ENCODE data around the gene MFAP3. TPM values are rescaled to one million over a fixed set of nuclear protein-coding genes. Genes with fewer than 3 reads are reported as not detected.

MFAP3 gene
- total and polyA plus RNA-seq, 2 of the 13 experiments (the other 11 are each of a cell fraction or from before 2014, with no cell fraction given) = 12.1 to 28.3 TPM

- TF ChIP-seq TAF15 (IDR thresholded peaks at IDR 0.05; ENCODE audit: low read depth, low read length, poor library complexity, severe bottlenecking) = no peak
- TF ChIP-seq MED13 (CRISPR knock-in tag; IDR thresholded peaks at IDR 0.05) = no peak
- no peak for TF ChIP-seq ZNF121 (CRISPR knock-in tag; IDR thresholded peaks at IDR 0.05)
- peak; percentile 81; the same call in 1 of the 3 replicates for TF ChIP-seq MXI1 (IDR thresholded peaks at IDR 0.05; ENCODE audit: borderline replicate concordance, low read depth, low read length)
- no peak for TF ChIP-seq RFX1 (IDR thresholded peaks at IDR 0.05)
- peak; percentile 81; the same call in 1 of the 2 replicates for TF ChIP-seq YEATS4 (CRISPR knock-in tag; IDR thresholded peaks at IDR 0.05; ENCODE audit: borderline replicate concordance)
- peak; percentile 71; the same call in 1 of the 2 replicates for TF ChIP-seq ZNF430 (CRISPR knock-in tag; IDR thresholded peaks at IDR 0.05)
- peak; percentile 88 for TF ChIP-seq ZNF280B (CRISPR knock-in tag; IDR thresholded peaks at IDR 0.05; ENCODE audit: borderline replicate concordance)
- peak; percentile 97 for TF ChIP-seq HNF1B (CRISPR knock-in tag; IDR thresholded peaks at IDR 0.05)
- TF ChIP-seq PAF1 (CRISPR knock-in tag; IDR thresholded peaks at IDR 0.05) = no peak
- no peak for TF ChIP-seq CCDC6 (CRISPR knock-in tag; IDR thresholded peaks at IDR 0.05)
- peak; percentile 84; the same call in 1 of the 2 replicates for TF ChIP-seq ZNF761 (CRISPR knock-in tag; conservative IDR thresholded peaks at IDR 0.05)
- peak; percentile 85; the same call in 1 of the 2 replicates for TF ChIP-seq ZNF790 (CRISPR knock-in tag; IDR thresholded peaks at IDR 0.05; ENCODE audit: borderline replicate concordance)
- TF ChIP-seq ZNF580 (CRISPR knock-in tag; IDR thresholded peaks at IDR 0.05; ENCODE audit: borderline replicate concordance, low read depth) = peak; percentile 91; the same call in 1 of the 2 replicates
- 0 out of 2 replicates have a peak, but pooled peaks have one; percentile 49 for TF ChIP-seq LBX2 (CRISPR knock-in tag; IDR thresholded peaks at IDR 0.05; ENCODE audit: borderline replicate concordance)
- TF ChIP-seq MNT (IDR thresholded peaks at IDR 0.05) = no peak
- no peak; the same call in 1 of the 2 replicates for TF ChIP-seq ZNF746 (CRISPR knock-in tag; IDR thresholded peaks at IDR 0.05)
- TF ChIP-seq ZBTB7A (CRISPR knock-in tag; IDR thresholded peaks at IDR 0.05) = 0 out of 2 replicates have a peak, but pooled peaks have one; percentile 55
- TF ChIP-seq ZNF619 (CRISPR knock-in tag; IDR thresholded peaks at IDR 0.05) = peak; percentile 98
- peak; percentile 62; the same call in 1 of the 2 replicates for TF ChIP-seq ZNF749 (CRISPR knock-in tag; IDR thresholded peaks at IDR 0.05; ENCODE audit: borderline replicate concordance)
- peak; percentile 77 for TF ChIP-seq MED8 (CRISPR knock-in tag; IDR thresholded peaks at IDR 0.05; ENCODE audit: insufficient replicate concordance)
- TF ChIP-seq HES4 (CRISPR knock-in tag; IDR thresholded peaks at IDR 0.05; ENCODE audit: borderline replicate concordance) = peak; percentile 93
- peak; percentile 64; the same call in 1 of the 2 replicates for TF ChIP-seq MXD3 (CRISPR knock-in tag; IDR thresholded peaks at IDR 0.05)
- TF ChIP-seq ZNF253 (CRISPR knock-in tag; IDR thresholded peaks at IDR 0.05; ENCODE audit: borderline replicate concordance) = no peak
Measured at GRCh38 chr5:154038707-154039457, at the start of gene MFAP3, which contains the start of gene FAM114A2 (continued).
